H9 (cell line): ENCODE data around the gene ALAS1. TPM values are rescaled to one million over a fixed set of nuclear protein-coding genes. Genes with fewer than 3 reads are reported as not detected.

ENCODE experiments used
- DNase-seq: peaks from one replicate; pipeline ENCODE4 v3.0.0-alpha.2; 2017
- H2AFZ ChIP-seq: one replicate; pipeline ENCODE4 v1.6.1; 2013; ENCODE audit warnings: mild to moderate bottlenecking, low read length, control low read depth, moderate library complexity
- H2AK5ac ChIP-seq: 2 replicates; pipeline ENCODE4 v1.6.1; 2013; ENCODE audit warnings: low read length, control low read depth, mixed read lengths; ENCODE audit not compliant: insufficient read length
- H2BK120ac ChIP-seq: one replicate; pipeline ENCODE4 v1.6.1; 2013; ENCODE audit warnings: low read depth, mild to moderate bottlenecking, low read length, control low read depth, inconsistent platforms; ENCODE audit not compliant: poor library complexity, severe bottlenecking
- H2BK12ac ChIP-seq: 2 replicates; pipeline ENCODE4 v1.6.1; 2013; ENCODE audit warnings: low read length, control low read depth, mixed read lengths, low read depth; ENCODE audit not compliant: insufficient read length
- H2BK15ac ChIP-seq: 2 replicates; pipeline ENCODE4 v1.6.1; 2013; ENCODE audit warnings: low read depth, low read length, control low read depth
- H2BK20ac ChIP-seq: one replicate; pipeline ENCODE4 v1.6.1; 2013; ENCODE audit warnings: low read depth, mild to moderate bottlenecking, low read length, control low read depth, inconsistent platforms; ENCODE audit not compliant: poor library complexity, severe bottlenecking
- H2BK5ac ChIP-seq: 2 replicates; pipeline ENCODE4 v1.6.1; 2013; ENCODE audit warnings: low read length, control low read depth, mixed read lengths; ENCODE audit not compliant: insufficient read length
- H3K14ac ChIP-seq: 2 replicates; pipeline ENCODE4 v1.6.1; 2013; ENCODE audit warnings: low read length, control low read depth; ENCODE audit not compliant: insufficient read depth
- H3K18ac ChIP-seq: 2 replicates; pipeline ENCODE4 v1.6.1; 2013; ENCODE audit warnings: low read depth, mild to moderate bottlenecking, mixed read lengths, low read length, control low read depth; ENCODE audit not compliant: insufficient read length
- H3K23ac ChIP-seq: 2 replicates; pipeline ENCODE4 v1.6.1; 2013; ENCODE audit warnings: low read length, control low read depth, mixed read lengths, low read depth; ENCODE audit not compliant: insufficient read length
- H3K23me2 ChIP-seq: 2 replicates; pipeline ENCODE4 v1.6.1; 2013; ENCODE audit warnings: low read depth, mild to moderate bottlenecking, mixed read lengths, low read length, control low read depth; ENCODE audit not compliant: insufficient read length, poor library complexity, severe bottlenecking
- H3K27ac ChIP-seq: 2 replicates; pipeline ENCODE4 v1.5.1; 2013; ENCODE audit warnings: low read length, control low read depth, mixed read lengths, low read depth; ENCODE audit not compliant: insufficient read length
- H3K27me3 ChIP-seq: 2 replicates; pipeline ENCODE4 v1.6.1; 2013; ENCODE audit warnings: low read length, control low read depth, inconsistent platforms; ENCODE audit not compliant: insufficient read depth
- H3K4ac ChIP-seq: 2 replicates; pipeline ENCODE4 v1.6.1; 2013; ENCODE audit warnings: low read depth, mild to moderate bottlenecking, control low read depth, inconsistent platforms, low read length, moderate library complexity
- H3K4me1 ChIP-seq: 2 replicates; pipeline ENCODE4 v1.6.1; 2013; ENCODE audit warnings: low read length, control low read depth, inconsistent platforms; ENCODE audit not compliant: insufficient read depth
- H3K4me2 ChIP-seq: 2 replicates; pipeline ENCODE4 v1.6.1; 2013; ENCODE audit warnings: low read length, control low read depth, mixed read lengths; ENCODE audit not compliant: insufficient read length, insufficient read depth
- H3K56ac ChIP-seq: 2 replicates; pipeline ENCODE4 v1.6.1; 2013; ENCODE audit warnings: low read depth, mild to moderate bottlenecking, mixed read lengths, low read length, control low read depth; ENCODE audit not compliant: insufficient read length
- H3K79me1 ChIP-seq: 2 replicates; pipeline ENCODE4 v1.6.1; 2013; ENCODE audit warnings: low read depth, mild to moderate bottlenecking, moderate library complexity, low read length, control low read depth, inconsistent platforms; ENCODE audit not compliant: insufficient read depth, poor library complexity, severe bottlenecking
- H3K79me2 ChIP-seq: 2 replicates; pipeline ENCODE4 v1.6.1; 2013; ENCODE audit warnings: low read length, control low read depth, inconsistent platforms; ENCODE audit not compliant: insufficient read depth
- H3K9ac ChIP-seq: 2 replicates; pipeline ENCODE4 v1.6.1; 2013; ENCODE audit warnings: low read length, control low read depth, mixed read lengths; ENCODE audit not compliant: insufficient read length; ENCODE audit errors: extremely low read depth
- H3K9me3 ChIP-seq: one replicate; pipeline ENCODE4 v1.6.1; 2013; ENCODE audit warnings: low read depth, low read length, inconsistent platforms; ENCODE audit not compliant: control insufficient read depth
- H3T11ph ChIP-seq: one replicate; pipeline ENCODE4 v1.6.1; 2013; ENCODE audit warnings: mild to moderate bottlenecking, low read length, control low read depth, inconsistent platforms
- H4K20me1 ChIP-seq: one replicate; pipeline ENCODE4 v1.6.1; 2013; ENCODE audit not compliant: control insufficient read depth, insufficient read length, insufficient read depth
- H4K5ac ChIP-seq: 2 replicates; pipeline ENCODE4 v1.6.1; 2013; ENCODE audit warnings: low read depth, mild to moderate bottlenecking, mixed read lengths, low read length, control low read depth; ENCODE audit not compliant: insufficient read length
- H4K8ac ChIP-seq: replicated peaks from 2 replicates; pipeline ENCODE4 v1.6.1; 2013; ENCODE audit warnings: low read length, control low read depth, mixed read lengths, low read depth; ENCODE audit not compliant: insufficient read length
- H4K91ac ChIP-seq: 2 replicates; pipeline ENCODE4 v1.6.1; 2013; ENCODE audit warnings: low read depth, mild to moderate bottlenecking, moderate library complexity, mixed read lengths, low read length, control low read depth; ENCODE audit not compliant: insufficient read length
- H3K27ac Mint-ChIP-seq, 3 experiments: 2 replicates in 2 of 3; 3 replicates in 1 of 3; pipeline ENCODE4 v1.8.0; 2020 to 2021; ENCODE audit warnings: mixed read lengths in 3 of 3, mild to moderate bottlenecking in 1 of 3, moderate library complexity in 1 of 3
- H3K27me3 Mint-ChIP-seq: 2 replicates; pipeline ENCODE4 v1.8.0; 2021; ENCODE audit warnings: low read depth, mild to moderate bottlenecking, moderate library complexity, mixed read lengths
- H3K36me3 Mint-ChIP-seq, 3 experiments: 2 replicates in 2 of 3; 3 replicates in 1 of 3; pipeline ENCODE4 v1.8.0; 2020 to 2021; ENCODE audit warnings: low read depth in 3 of 3, mixed read lengths in 3 of 3; ENCODE audit not compliant: insufficient read depth in 1 of 3
- H3K4me1 Mint-ChIP-seq, 2 experiments: 2 replicates each; pipeline ENCODE4 v1.8.0; 2020; ENCODE audit warnings: mixed read lengths in 2 of 2
- H3K4me3 Mint-ChIP-seq, 2 experiments: 2 replicates in 1 of 2; 3 replicates in 1 of 2; pipeline ENCODE4 v1.8.0; 2020 to 2021; ENCODE audit warnings: mild to moderate bottlenecking in 2 of 2, mixed read lengths in 2 of 2, moderate library complexity in 1 of 2
- H3K9me3 Mint-ChIP-seq, 2 experiments: 2 replicates in 1 of 2; 3 replicates in 1 of 2; pipeline ENCODE4 v1.8.0; 2020; ENCODE audit warnings: mild to moderate bottlenecking in 2 of 2, mixed read lengths in 2 of 2, moderate library complexity in 1 of 2
- WGBS: extraction: QIAGEN DNeasy Blood & Tissue Kit; methylation state at CpG from one replicate; pipeline ENCODE4 v1.1.7; 2013; ENCODE audit warnings: missing lambda C conversion rate, low lambda C conversion rate, mixed read lengths; ENCODE audit not compliant: insufficient read length; ENCODE audit errors: extremely low coverage; 5-methylcytosine and 5-hydroxymethylcytosine counted together
- total RNA-seq: library from RNA; stranded (reverse); gene quantifications from 2 replicates; pipeline ENCODE4 v1.2.1, GENCODE V29; 2021
- TF ChIP-seq, protein P1 (sequence below): fragments of 200-600 bp; sonication (generic); conservative IDR thresholded peaks from 3 replicates; pipeline ENCODE4 v1.8.0; 2021; ENCODE audit warnings: antibody characterized with exemption, mild to moderate bottlenecking

ALAS1 gene
- total RNA-seq, 1 experiment from 2014 or later, result 39.1 TPM

DNA sequence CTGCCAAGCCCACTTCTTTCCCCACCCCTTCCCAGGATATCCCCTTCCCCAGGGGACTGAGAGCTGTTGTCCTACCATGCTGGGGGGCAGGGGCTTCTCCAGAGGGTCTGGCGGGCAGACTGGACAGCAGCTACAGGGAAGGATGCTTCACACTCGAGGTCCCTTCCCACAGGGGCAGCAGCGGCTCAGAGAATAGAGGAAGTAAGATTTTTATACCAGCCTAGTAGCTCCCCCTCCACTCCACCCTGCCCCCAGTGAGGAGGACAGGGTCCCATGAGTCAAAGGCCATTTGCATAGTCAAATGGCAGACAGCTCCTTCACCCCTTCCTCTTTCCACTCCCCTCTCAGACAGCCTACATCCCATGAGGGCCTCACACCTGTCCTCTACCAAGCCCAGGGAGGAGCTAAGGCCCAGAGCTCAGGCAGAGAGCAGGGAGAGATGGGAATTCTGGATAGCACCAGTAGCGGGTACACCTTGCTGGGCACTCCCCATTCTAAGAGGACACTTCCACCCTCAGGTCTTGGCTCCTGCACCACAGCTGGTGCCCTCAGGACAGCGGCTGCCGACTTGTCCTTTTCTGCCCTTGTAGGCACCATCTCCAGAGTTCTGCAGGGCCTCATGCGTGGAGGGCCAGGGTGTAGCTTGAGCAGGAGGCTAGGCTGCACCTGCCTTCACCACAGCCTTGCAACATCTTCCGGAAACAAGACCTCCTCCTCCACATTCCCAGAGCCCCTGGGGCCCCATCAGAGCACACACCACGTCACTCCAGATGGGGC, 27.7 kb downstream of the ALAS1 start, which contains the start of gene TLR9:
Gene TLR9 (minus strand): TSS at position 194 of the 777 bp plus-strand sequence. CDS start 116 bp downstream, at position 78.
- no peak within 1 kb of the TSS for H4K91ac ChIP-seq
- no peak within 1 kb of the TSS for H2AK5ac ChIP-seq
- H3K79me1 ChIP-seq, result no peaks in the 10 kb centered on the region
- no peak within 1 kb of the TSS for H4K5ac ChIP-seq
- H3K4me3 Mint-ChIP-seq, result no peak within 1 kb of the TSS; a peak in 1 of 5 replicates
- H3K36me3 Mint-ChIP-seq, result peaks cover 10 to 15% (median 13%) of the 10 kb centered on the region in 3 experiments
- H3T11ph ChIP-seq, result no peak within 1 kb of the TSS
- TF ChIP-seq, protein P1, sequence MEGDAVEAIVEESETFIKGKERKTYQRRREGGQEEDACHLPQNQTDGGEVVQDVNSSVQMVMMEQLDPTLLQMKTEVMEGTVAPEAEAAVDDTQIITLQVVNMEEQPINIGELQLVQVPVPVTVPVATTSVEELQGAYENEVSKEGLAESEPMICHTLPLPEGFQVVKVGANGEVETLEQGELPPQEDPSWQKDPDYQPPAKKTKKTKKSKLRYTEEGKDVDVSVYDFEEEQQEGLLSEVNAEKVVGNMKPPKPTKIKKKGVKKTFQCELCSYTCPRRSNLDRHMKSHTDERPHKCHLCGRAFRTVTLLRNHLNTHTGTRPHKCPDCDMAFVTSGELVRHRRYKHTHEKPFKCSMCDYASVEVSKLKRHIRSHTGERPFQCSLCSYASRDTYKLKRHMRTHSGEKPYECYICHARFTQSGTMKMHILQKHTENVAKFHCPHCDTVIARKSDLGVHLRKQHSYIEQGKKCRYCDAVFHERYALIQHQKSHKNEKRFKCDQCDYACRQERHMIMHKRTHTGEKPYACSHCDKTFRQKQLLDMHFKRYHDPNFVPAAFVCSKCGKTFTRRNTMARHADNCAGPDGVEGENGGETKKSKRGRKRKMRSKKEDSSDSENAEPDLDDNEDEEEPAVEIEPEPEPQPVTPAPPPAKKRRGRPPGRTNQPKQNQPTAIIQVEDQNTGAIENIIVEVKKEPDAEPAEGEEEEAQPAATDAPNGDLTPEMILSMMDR, result no peak
- H2BK5ac ChIP-seq, result no peak within 1 kb of the TSS
- WGBS, result no CpG with 5 or more reads among the region's 9 CpGs
- peak; percentile 28 for DNase-seq
- no peaks in the 10 kb centered on the region; a peak in 2 of 5 replicates for H3K9me3 Mint-ChIP-seq
- H3K27ac Mint-ChIP-seq, result peak within 1 kb of the TSS in 1 of 3 experiments; percentile 84; a peak in 3 of 7 replicates
- no peak within 1 kb of the TSS for H3K23ac ChIP-seq
- no peak within 1 kb of the TSS for H4K8ac ChIP-seq
- H3K23me2 ChIP-seq, result no peaks in the 10 kb centered on the region
- no peak within 1 kb of the TSS for H2BK120ac ChIP-seq
- H3K27me3 ChIP-seq, result no peaks in the 10 kb centered on the region
- no peak within 1 kb of the TSS for H2BK15ac ChIP-seq
- H3K56ac ChIP-seq, result no peak within 1 kb of the TSS
- H3K14ac ChIP-seq, result no peak within 1 kb of the TSS
- H3K9me3 ChIP-seq, result no peaks in the 10 kb centered on the region
- no peak within 1 kb of the TSS for H3K18ac ChIP-seq
- H3K4ac ChIP-seq, result no peak within 1 kb of the TSS
- no peaks in the 10 kb centered on the region for H3K79me2 ChIP-seq
- no peak within 1 kb of the TSS for H2AFZ ChIP-seq
- H3K4me1 Mint-ChIP-seq, result peaks cover 0 to 17% of the 10 kb centered on the region in 2 experiments; a peak in 3 of 4 replicates
- H4K20me1 ChIP-seq, result no peaks in the 10 kb centered on the region
- H2BK12ac ChIP-seq, result no peak within 1 kb of the TSS
- no peaks in the 10 kb centered on the region for H3K4me1 ChIP-seq
- no peak within 1 kb of the TSS for H2BK20ac ChIP-seq
- no peak within 1 kb of the TSS for H3K27ac ChIP-seq
- H3K9ac ChIP-seq, result no peak within 1 kb of the TSS
- H3K27me3 Mint-ChIP-seq, result no peaks in the 10 kb centered on the region; the same call in none of the 2 replicates
- no peak within 1 kb of the TSS for H3K4me2 ChIP-seq
